ENCODE results near the gene SIM1.

GRCh38 chr6:100449239-100449691 is 15.5 kb downstream of the SIM1 start:
- TF ChIP-seq EZH2 (IDR thresholded peaks at IDR 0.05; ENCODE audit: borderline replicate concordance, low read depth, low read length, severe bottlenecking) (no peak), CTCF (IDR thresholded peaks at IDR 0.05; ENCODE audit: borderline replicate concordance, extremely low read depth, low read length, poor library complexity, severe bottlenecking) (no peak)

Data from DND-41 (cell line).